Dedifferentiated amniotic fluid mesenchymal stem cell (primary cell): ENCODE measurements around the gene FILIP1.
"Not testable (repeated sequence)": the region's sequence is repeated elsewhere in the genome, so short reads cannot be mapped to it uniquely, and the experiment has no call there.

Experiments used
- DNase-seq: peaks from one replicate; pipeline ENCODE4 v3.0.0-alpha.2; 2016; ENCODE audit errors: extremely low spot score

FILIP1 gene

DNA sequence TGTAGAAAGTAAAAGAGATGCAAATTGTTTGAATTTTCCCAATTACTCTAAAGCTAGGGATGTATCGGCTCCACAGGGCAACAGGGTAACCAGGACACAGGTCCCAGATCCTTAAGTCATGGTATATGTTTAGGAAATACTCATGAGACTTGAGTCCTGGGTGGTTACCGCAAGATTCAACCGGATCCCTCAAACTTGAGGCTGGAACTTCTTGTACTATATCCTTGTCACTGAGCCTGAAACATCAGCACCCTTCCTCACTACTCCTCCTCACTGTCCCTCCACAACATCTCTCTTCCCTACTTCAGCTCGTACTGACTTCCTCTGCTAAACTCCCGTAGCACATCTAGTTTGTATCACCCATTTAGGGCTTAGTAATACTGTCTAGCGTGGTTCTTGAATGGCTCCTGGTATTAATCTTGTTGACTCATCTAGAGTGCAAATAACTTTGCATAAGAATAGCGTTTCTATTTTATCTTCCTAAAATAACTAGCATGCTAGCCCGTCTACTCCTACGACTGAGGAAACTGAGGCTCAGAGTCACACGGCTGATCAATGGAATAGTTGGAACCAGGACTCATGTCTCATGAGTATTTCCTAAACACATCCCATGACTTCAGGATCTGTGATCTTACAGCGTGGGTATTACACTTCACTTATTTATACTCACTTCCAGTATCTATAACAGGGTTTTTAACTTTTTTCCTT, 72.1 kb downstream of the FILIP1 start:
- DNase-seq: no peak

DNA sequence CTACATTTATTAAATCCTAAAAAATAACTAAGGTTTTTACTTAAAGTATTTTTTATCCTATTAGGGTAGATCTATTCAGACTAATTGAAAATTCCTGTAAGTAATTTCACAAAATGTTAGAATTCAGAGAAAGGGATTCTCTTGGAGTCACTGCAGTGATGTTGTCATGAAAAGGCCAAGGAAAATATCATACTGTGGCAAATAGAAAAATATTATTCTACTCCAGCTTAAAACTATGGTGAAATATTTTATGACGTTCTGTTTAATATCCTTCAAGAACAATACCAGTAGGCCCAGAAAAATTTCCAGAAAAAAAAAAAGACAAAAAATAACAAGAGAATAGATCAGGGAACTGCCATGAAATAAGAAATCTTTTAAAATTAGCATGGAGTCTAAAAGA, 73.6 kb downstream of the FILIP1 start:
- DNase-seq: no peak

DNA sequence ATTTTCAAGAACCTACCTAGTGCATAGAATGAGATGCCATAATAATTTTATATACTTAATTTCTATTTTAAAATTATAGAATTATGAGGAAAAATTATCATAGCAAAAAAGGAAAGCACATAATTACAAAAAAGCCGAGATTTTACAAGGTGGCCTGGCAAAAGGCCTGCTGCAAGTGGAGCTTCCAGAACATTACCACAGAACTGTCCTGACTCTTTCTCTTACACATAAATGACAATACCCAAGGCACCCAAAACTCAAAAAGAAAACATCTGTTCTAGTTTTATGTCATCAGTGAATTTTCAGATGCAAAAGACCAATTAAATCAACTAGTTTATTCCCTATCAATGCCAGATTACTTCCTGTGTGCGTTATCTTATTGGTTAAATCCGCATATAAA, 74.2 kb downstream of the FILIP1 start:
- no peak for DNase-seq

DNA sequence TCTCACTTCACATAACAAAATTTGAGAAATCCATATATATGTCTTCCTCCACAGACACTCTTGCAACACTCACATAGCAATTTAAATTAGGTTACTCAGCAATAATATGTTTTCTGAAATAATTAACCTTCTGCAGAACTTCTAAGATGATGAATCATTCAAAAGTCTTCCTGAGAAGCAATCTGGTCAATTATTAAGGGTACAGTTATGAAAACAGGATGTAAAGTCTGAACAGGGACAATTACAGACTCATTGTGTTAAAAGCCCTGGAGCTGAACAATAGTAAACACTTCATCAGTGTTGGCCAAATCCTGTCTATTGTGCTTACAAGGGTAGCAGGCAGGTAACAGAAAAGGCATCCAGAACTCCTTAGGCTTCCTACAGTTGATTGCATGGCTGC, 75.4 kb downstream of the FILIP1 start:
- no peak for DNase-seq

- no peak for DNase-seq
Observed at GRCh38 chr6:75416443-75416842, 77.2 kb downstream of the FILIP1 start.

GRCh38 chr6:75415804-75416203, 77.8 kb downstream of the FILIP1 start:
- DNase-seq: no peak

DNA sequence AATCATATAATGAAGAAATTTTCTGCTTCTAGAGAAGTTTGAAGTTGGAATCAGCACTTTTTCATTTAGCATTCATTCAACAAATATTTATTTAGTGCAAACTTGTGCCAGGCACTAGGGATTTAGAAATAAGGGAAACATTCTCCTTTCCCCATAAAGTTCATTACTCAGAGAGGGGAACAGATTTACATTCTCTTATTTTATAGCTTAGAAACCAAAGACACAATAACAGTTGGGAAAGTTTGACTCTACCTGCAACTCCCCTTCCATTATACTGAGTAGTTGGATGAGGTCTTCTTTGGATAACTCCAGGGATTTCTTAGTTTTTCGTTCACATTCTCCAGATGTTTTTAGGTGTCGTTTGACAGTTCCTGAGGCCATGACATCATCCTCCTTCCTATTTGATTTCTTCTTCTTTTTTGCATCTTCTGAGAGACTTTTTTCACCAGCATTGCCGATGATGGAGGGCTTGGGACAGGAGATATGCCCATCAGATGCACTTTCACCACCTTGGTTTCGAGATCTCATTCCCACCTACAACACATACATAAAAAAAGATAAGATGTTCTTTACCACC, 79.1 kb downstream of the FILIP1 start:
- DNase-seq: no peak

GRCh38 chr6:75412969-75413662, 80.5 kb downstream of the FILIP1 start:
- DNase-seq: no peak

GRCh38 chr6:75410564-75410963, 83.0 kb downstream of the FILIP1 start:
- not testable (repeated sequence) for DNase-seq

- DNase-seq: no peak
Observed at GRCh38 chr6:75409928-75410327, 83.7 kb downstream of the FILIP1 start.

GRCh38 chr6:75409286-75409685, 84.3 kb downstream of the FILIP1 start:
- no peak for DNase-seq

- DNase-seq: no peak
Observed at GRCh38 chr6:75403563-75404080, 90.0 kb downstream of the FILIP1 start.

DNA sequence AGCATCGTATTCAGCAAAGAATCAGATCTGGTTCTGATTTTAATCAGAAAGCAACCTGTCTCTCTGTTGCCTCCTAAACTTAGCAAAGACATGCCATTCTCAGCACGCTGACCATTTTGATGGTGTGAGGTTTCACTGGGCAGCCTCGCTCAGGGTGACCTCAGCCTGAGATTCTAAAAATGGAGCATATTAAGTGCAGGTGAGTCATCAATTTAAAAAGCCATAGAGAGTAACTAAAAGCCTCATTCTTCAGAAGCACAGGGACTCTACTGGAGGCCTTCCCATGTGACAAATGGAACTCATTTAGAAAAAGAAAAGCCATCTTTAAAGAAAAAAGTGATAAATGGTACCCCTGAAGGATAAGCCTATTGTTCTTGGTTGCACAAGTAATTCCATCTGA, 91.3 kb downstream of the FILIP1 start:
- peak; percentile 60 for DNase-seq

- DNase-seq: no peak
Observed at GRCh38 chr6:75397656-75398465, 95.7 kb downstream of the FILIP1 start.

DNA sequence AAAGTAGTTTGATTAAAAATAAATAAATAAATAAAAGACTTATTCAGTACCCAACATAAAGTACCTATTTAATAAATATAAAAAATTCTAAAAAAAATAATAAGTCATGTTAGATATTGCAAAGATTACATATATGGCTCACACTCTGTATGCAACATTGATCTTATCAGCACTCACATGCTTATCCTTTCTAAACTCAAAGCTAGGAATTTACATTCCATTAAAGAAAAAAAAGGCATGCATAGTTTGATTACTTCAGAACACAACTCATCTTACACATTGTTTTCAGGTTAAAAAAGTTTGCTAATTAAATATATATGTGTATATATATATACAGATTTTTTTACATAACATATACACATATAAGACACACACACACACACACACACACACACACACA, 96.4 kb downstream of the FILIP1 start:
- no peak for DNase-seq

- DNase-seq: no peak
Observed at GRCh38 chr6:75396005-75396800, 97.4 kb downstream of the FILIP1 start.

DNA sequence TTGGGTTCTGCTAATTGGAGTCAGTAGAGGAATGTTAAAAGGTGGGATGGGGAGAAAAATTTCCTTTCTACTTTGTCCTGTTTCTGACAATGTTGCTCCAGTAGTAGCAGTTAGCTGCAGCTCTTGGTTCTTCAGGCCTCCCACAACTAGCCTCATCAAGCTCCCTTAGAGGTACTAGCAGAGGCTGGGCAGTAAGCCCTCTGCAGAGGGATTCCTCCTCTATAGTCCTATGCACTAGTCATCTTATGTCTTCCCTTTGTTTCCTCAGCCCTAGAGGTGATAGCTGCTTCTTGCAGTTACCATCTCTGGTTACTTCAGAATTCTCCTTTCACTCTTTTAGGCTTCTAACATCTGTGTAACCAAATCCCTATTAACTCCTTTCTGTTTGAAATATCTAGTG, 99.8 kb downstream of the FILIP1 start:
- DNase-seq: no peak

DNA sequence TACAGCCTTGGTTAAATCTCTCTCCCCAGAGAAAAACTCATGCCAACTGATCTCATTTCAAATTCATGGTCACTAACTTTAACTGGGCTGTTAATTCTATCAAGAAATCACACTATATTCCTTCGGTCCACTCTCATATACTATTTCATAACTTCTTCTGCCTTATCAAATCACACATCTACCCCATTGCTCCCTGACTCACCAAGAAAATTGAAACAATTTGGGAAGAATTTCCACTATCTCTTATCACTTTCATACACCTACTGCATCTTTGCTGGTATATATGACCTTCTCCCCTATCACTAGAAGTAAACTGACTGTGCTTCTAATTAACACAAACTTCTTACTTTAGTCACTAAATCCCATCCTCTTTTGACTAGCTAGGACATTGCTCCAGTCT, 102.3 kb downstream of the FILIP1 start:
- DNase-seq: no peak

- no peak for DNase-seq
Observed at GRCh38 chr6:75386050-75386770, 107.4 kb downstream of the FILIP1 start.

DNA sequence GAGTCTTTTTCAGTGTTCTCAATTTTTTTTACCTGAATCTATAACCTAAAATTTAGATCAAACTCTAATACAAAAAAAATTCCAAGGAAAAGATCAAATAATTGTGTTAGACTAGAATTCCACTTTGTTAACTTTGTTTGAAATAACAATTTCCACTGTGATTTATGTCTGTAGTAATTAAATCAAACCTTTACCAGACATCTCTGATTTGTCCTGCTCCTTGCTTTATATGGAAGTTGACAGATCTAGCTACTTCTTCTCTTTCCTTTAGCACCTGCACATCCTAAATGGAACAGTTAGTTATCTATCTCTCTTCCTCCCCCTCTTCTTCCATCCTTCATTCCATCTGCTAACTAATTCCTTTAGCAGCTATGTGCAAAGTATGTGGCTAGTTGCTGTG, 109.5 kb downstream of the FILIP1 start:
- DNase-seq: no peak

DNA sequence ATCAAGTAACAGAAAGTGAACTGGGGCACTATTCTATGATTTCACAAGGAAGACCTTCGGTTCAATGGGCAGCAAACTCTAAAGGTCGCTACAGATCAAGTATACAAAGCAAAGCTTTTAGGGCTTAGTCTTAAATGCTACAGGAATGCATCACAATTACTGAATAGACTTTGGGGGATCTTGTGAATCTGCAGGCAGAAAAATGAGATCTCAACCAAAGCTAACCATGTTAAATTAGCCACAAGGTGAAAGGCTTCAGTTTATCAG, 111.0 kb downstream of the FILIP1 start:
- DNase-seq: no peak
